ENCODE results near the gene EHMT1.

DNA sequence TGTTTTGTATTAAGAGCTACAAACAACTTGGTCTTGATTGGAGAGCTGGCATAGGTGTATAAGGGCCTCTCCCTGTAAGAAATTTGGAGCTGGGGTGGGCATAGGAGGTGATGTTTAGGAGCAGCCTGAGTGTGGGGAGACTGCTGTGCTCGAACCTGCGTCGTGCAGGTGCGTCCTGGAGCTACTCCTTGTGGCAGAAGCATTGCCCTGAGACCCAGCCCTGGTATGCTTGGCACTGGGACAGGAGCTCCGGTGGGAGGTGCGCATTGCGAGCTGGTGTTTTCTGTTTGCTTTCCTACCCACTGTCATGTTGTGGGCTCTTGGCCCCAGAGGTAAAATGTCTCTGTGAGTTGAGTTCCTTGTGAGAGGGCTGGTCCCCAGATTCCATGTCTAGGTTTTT is 46.4 kb downstream of the EHMT1 start:
- TF ChIP-seq EZH2 (IDR thresholded peaks at IDR 0.05) (no peak), POLR2AphosphoS5 (IDR thresholded peaks at IDR 0.05; ENCODE audit: borderline replicate concordance, low read depth, low read length) (no peak)
